EH (cell line): Measurements from ENCODE around the gene MUS81.
"Not testable (repeated sequence)": the region's sequence is repeated elsewhere in the genome, so short reads cannot be mapped to it uniquely, and the experiment has no call there.

Source experiments
- DNase-seq: peaks from one replicate; pipeline ENCODE4 v3.0.0-alpha.2; 2015; ENCODE audit warnings: low read depth

Gene MUS81

GRCh38 chr11:65848693-65849092, 11.5 kb upstream of the MUS81 start:
- not testable (repeated sequence) for DNase-seq

- no peak for DNase-seq
Measured at GRCh38 chr11:65849366-65849765, 10.9 kb upstream of the MUS81 start.

- no peak for DNase-seq
Measured at GRCh38 chr11:65849771-65850216, 10.4 kb upstream of the MUS81 start.

GRCh38 chr11:65850217-65851082, 9.8 kb upstream of the MUS81 start:
- DNase-seq: no peak

- DNase-seq: peak; percentile 51
Measured at GRCh38 chr11:65851083-65851579, 9.1 kb upstream of the MUS81 start.

- DNase-seq: no peak
Measured at GRCh38 chr11:65851811-65852507, 8.3 kb upstream of the MUS81 start.

GRCh38 chr11:65852508-65853245, 7.6 kb upstream of the MUS81 start:
- no peak for DNase-seq

- no peak for DNase-seq
Measured at GRCh38 chr11:65853246-65853979, 6.8 kb upstream of the MUS81 start.

GRCh38 chr11:65854161-65854592, 6.1 kb upstream of the MUS81 start:
- DNase-seq: no peak

GRCh38 chr11:65854852-65855837, 5.1 kb upstream of the MUS81 start:
- DNase-seq: no peak

- DNase-seq: no peak
Measured at GRCh38 chr11:65855927-65856363, 4.3 kb upstream of the MUS81 start.

GRCh38 chr11:65856689-65857499, 3.3 kb upstream of the MUS81 start:
- DNase-seq: peak; percentile 78

- no peak for DNase-seq
Measured at GRCh38 chr11:65857500-65857852, 2.8 kb upstream of the MUS81 start.

GRCh38 chr11:65857853-65858680, 2.2 kb upstream of the MUS81 start, which contains the start of gene CFL1:
TSS of gene CFL1 (minus strand) at chr11:65858180. CDS start at chr11:65858099, 81 bp downstream.
- DNase-seq: peak; percentile 99

GRCh38 chr11:65858681-65859087, 1.5 kb upstream of the MUS81 start:
- DNase-seq: no peak

GRCh38 chr11:65859095-65859811, 980 bp upstream of the MUS81 start:
- DNase-seq: peak; percentile 99

- DNase-seq: no peak
Measured at GRCh38 chr11:65859812-65860277, 388 bp upstream of the MUS81 start.

- no peak for DNase-seq
Measured at GRCh38 chr11:65861165-65861505, 902 bp downstream of the MUS81 start.
